SKM-1 treated with dmso at 0.1 percent for 144 hours (cell line): ENCODE data around the gene DNAJC22.
A peak's percentile ranks its signal among the peaks of the same experiment; 100 is the strongest.
"Not testable (repeated sequence)": the region's sequence is repeated elsewhere in the genome, so short reads cannot be mapped to it uniquely, and the experiment has no call there.

Experiments used
- DNase-seq: peaks from one replicate; lab custom pipeline; 2025; ENCODE audit not compliant: unreplicated experiment; lab: John Stamatoyannopoulos, UW

Gene DNAJC22

DNA sequence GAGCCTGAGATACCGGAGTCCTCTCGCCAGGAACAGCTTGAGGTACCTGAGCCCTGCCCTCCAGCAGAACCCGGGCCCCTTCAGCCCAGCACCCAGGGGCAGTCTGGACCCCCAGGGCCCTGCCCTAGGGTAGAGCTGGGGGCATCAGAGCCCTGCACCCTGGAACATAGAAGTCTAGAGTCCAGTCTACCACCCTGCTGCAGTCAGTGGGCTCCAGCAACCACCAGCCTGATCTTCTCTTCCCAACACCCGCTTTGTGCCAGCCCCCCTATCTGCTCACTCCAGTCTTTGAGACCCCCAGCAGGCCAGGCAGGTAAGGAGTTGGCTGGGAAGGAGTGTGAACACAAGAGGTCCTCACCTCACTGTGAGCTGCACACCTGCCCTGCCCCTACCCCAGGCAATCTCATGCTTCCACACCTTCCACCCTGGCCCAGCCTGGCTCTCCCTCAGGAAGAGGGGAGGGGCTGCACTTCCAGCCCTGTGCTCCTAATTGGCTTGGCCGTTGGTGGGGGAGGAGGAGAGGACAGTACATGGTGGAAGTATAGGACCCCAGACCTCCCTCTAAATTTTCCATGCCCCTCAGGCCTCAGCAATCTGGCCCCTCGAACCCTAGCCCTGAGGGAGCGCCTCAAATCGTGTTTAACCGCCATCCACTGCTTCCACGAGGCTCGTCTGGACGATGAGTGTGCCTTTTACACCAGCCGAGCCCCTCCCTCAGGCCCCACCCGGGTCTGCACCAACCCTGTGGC, 15.9 kb upstream of the DNAJC22 start:
- no peak for DNase-seq

GRCh38 chr12:49331380-49332222, 15.1 kb upstream of the DNAJC22 start:
- peak; percentile 16 for DNase-seq

GRCh38 chr12:49332441-49332861, 14.2 kb upstream of the DNAJC22 start:
- DNase-seq: no peak

DNA sequence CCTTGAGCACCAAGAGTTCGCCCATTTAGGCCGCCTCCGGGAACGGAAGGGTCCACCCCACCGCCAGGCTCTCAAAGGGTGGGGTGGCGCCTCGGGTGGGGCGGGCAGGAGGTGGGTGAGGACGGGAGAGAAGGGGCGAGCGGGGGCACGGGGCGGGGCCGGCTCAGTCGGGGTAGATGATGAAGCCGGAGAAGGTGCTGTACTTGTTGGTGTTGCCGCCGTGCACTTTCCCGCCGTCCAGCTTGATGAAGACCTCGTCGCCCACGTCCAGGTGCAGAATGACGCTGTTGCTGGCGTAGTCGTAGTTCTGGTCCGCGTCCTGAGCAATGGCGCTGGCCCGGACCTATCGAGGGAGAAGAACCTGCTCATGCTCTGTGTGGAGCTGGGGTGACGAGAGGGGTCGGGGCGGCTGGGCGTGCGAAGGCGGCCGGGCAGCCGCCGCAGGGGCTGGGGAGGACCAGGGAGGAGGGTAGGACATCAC, 13.8 kb upstream of the DNAJC22 start:
- DNase-seq: no peak

GRCh38 chr12:49333778-49334177, 12.9 kb upstream of the DNAJC22 start:
- not testable (repeated sequence) for DNase-seq

GRCh38 chr12:49334226-49334625, 12.5 kb upstream of the DNAJC22 start:
- DNase-seq: no peak

- no peak for DNase-seq
These were observed 12.0 kb upstream of the DNAJC22 start for GRCh38 chr12:49334681-49335080.

GRCh38 chr12:49335118-49335954, 11.4 kb upstream of the DNAJC22 start:
- DNase-seq: no peak

GRCh38 chr12:49335955-49336644, 10.6 kb upstream of the DNAJC22 start:
- no peak for DNase-seq

- peak; percentile 41 for DNase-seq
These were observed 9.8 kb upstream of the DNAJC22 start, which contains the start of gene C1QL4 for GRCh38 chr12:49336645-49337584. Gene C1QL4, minus strand, starts transcription at chr12:49337188. Its CDS starts 711 bp downstream, at chr12:49336477.

- DNase-seq: no peak
These were observed 7.7 kb upstream of the DNAJC22 start for GRCh38 chr12:49338830-49339463.

- DNase-seq: no peak
These were observed 7.2 kb upstream of the DNAJC22 start for GRCh38 chr12:49339464-49339861.

DNA sequence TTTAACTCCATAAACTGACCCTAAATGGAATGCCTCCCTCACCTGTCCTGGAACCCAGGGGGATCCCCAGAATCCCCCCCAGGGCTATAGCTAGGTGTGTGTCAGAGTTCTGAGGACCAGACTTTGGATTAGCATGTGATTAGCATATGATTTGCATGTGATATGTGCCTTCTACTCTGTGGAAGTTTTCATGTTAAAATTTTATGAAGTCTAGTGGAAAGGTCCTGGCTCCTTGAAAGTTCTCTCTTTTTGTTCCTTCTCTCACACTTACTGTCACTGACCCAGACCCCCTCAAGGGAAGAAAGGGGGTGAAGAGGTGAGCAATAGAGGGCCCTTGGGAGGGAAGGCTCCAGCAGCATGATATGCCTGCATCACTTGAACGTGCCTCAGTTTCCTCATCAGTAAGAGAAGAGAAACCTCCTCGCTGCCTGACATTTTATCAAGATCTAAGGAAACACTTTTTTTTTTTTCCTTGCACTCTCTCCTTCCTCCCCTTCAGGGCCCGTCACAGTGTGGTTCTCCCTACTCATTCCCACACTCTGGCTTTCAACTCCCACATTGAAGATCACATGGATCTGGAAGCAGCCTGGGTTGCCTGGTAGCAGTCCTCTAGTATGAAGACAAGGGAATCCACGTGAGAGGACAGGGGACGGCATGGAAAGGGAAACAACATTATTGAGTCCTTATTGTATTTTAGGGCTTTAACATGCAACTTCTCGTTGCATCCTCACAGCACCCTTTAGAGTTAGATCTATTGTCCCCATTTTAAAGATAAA, 6.4 kb upstream of the DNAJC22 start:
- DNase-seq: no peak

DNA sequence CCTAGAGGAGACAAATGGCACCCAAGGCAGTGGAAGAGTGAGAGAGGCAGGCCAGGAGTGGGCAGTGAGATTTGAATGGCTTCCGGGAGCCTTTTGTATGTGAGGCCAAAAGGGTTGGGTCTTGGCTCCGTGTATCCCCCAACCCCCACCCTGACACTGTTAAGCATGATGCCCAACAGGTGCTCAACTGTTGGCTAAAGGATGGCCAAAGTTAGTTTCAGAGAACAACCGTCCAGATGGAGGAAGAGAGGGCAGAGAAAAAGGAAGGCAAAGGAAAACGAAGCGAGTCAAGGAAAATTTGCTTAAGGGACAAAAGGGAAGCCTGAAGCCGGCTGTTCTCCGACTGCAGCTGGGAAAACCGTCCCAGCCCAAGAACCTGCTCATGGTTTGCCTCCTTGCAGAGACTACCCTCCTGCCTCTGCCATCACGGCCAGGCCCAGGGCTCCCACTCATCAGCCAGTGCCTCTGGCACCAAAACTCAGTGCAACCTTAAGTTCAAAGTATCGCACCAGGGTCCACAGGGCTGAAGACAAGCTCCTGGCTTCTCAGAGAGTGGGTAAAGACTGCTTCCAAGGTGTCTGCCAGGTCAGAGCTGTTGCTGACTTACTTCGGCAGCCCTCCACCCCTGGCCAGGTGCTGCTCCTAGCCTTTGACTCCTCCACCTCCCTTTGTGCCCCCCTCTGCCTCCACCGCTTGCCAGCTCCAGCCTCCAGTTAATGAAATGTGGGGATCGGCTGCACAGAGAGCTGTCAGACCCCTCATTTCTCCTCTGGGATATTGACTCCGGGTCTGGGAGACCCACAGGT, 5.5 kb upstream of the DNAJC22 start:
- DNase-seq: no peak

DNA sequence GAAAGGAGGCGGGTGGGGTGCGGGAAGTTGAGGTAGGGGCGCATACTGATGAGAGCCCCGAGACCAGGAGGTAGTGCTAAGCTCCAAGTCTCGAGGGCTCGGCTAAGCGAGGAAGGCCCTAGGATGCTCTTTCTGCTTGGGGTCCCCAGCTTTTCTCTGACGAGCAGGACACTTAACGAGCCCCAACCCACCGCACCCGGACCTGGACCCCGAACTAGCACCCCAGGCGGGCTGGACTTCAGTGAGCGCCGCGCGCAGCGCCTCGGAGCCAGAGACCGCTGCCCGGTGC, 5.0 kb upstream of the DNAJC22 start:
- no peak for DNase-seq

- peak; percentile 87 for DNase-seq
These were observed 4.4 kb upstream of the DNAJC22 start for GRCh38 chr12:49342066-49342913.
